Cardiac fibroblast (primary cell): ENCODE measurements around the gene PPP6R1.
"Not testable (repeated sequence)": the region's sequence is repeated elsewhere in the genome, so short reads cannot be mapped to it uniquely, and the experiment has no call there.

Source experiments
- DNase-seq, 2 donors: peaks; one replicate each; pipeline versions ENCODE4 v3.0.0 to v3.0.0-alpha.2; 2010; ENCODE audit warnings: low read depth in 2 of 2
- H3K4me3 ChIP-seq, 2 donors: replicated peaks in 1 of 2; 1 replicate in 1 of 2; 2 replicates in 1 of 2; pipeline ENCODE4 v1.5.1; 2011; ENCODE audit warnings: low read depth in 2 of 2, low read length in 2 of 2, mild to moderate bottlenecking in 2 of 2, moderate library complexity in 1 of 2
- TF ChIP-seq, protein P1 (sequence below): IDR thresholded peaks from one replicate; pipeline ENCODE4 v1.5.1; 2011; ENCODE audit warnings: low read depth, mild to moderate bottlenecking, low read length, inconsistent platforms

PPP6R1 gene

DNA sequence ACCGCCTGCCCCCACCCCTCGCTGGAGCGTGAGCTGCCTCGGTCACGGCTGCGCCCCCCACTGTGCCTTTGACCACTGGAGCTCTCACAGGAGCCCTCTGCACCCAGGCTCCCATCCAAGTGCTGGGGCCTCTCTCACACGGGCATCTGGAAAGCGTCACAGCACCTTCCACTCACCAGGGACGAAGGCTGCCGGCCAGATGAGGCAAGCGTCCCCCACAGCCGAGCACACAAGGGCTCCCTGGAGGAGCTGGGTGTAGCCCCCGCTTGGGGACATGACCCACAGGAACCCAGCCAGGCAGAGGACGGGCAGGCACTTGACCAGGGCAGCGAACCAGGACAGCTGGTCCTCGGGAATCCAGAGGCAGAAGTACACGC lies 30.8 kb downstream of the PPP6R1 start:
- H3K4me3 ChIP-seq: no peak overlapping the region
- DNase-seq: peak in 1 of 2 donors; percentile 18
- TF ChIP-seq, protein P1, sequence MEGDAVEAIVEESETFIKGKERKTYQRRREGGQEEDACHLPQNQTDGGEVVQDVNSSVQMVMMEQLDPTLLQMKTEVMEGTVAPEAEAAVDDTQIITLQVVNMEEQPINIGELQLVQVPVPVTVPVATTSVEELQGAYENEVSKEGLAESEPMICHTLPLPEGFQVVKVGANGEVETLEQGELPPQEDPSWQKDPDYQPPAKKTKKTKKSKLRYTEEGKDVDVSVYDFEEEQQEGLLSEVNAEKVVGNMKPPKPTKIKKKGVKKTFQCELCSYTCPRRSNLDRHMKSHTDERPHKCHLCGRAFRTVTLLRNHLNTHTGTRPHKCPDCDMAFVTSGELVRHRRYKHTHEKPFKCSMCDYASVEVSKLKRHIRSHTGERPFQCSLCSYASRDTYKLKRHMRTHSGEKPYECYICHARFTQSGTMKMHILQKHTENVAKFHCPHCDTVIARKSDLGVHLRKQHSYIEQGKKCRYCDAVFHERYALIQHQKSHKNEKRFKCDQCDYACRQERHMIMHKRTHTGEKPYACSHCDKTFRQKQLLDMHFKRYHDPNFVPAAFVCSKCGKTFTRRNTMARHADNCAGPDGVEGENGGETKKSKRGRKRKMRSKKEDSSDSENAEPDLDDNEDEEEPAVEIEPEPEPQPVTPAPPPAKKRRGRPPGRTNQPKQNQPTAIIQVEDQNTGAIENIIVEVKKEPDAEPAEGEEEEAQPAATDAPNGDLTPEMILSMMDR: no peak

DNA sequence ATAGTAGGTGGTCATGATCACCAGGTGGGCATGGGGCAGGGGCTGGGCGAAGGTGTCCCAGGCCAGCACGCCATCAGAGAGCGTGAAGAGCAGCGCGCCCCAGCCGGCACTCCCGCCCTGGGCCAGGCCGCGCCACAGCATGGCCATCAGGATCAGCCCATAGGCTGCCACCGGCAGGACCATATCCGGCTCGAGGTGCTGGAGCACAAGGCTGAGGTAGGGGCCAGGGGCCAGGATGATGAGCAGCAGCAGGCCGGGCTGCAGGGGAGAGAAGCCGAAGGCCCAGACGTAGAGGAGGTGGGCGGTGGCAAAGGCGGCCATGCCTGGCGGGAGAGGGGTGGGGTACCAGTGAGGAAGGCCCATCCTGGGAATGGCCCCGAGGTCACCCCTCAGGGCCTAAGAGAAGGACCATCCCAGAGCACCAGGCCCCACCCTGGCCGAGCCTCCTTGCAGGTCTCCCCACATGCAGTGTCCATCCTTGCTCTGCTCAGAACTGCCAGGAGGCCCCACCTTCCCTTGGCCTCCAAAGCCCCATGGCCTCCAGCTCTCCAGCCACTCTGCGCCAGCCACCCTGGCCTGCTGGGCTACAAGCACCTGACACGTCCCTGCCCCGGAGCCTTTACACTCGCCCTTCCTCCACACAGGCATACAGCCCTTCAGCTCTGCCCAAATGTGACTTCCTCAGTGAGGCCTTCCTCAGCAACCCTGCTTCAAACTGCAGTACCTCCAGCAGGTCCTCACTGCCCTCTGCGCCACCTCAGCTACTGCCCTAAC lies 31.4 kb downstream of the PPP6R1 start:
- TF ChIP-seq, protein P1: no peak
- no peak overlapping the region for H3K4me3 ChIP-seq
- DNase-seq: no peak

DNA sequence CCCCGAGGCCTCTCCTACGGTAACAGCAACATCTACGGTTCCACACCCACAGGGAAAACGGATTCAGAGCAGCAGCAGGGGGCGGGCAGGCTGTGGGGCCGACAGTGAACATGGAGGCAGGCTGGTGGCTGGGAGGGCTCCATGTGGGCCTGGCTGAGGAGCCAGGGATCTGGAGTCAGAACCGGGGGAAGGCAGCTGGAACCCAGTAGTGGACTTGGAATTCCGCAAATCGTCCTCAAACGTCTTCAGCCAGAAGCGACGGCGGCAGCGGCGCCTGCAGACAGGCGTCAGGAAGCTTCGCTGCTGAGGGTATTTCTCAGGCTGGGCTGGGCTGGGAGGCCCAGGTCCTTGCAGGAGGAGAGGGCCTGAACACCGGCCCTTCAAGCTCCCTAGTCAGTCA lies 32.0 kb downstream of the PPP6R1 start:
- no peak for DNase-seq
- H3K4me3 ChIP-seq: no peak overlapping the region
- TF ChIP-seq, protein P1: no peak

DNA sequence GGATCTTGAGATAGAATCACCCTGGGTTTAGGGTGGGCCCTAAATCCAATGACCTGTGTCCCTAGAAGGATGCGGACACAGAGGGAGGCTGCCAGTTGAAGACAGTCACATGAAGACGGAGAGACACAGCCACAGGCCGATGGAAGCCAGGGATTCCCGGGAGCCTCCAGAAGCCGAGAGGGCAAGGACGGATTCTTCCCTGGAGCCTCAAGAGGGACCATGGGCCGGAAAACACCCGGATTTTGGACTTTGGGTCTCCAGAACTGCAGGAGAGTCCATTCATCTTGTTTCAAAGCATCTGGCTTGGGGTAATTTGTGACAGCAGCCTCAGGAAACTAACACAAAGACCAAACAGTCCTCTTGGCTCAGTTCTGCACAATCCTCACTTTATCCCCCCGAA lies 32.5 kb downstream of the PPP6R1 start:
- DNase-seq: no peak

DNA sequence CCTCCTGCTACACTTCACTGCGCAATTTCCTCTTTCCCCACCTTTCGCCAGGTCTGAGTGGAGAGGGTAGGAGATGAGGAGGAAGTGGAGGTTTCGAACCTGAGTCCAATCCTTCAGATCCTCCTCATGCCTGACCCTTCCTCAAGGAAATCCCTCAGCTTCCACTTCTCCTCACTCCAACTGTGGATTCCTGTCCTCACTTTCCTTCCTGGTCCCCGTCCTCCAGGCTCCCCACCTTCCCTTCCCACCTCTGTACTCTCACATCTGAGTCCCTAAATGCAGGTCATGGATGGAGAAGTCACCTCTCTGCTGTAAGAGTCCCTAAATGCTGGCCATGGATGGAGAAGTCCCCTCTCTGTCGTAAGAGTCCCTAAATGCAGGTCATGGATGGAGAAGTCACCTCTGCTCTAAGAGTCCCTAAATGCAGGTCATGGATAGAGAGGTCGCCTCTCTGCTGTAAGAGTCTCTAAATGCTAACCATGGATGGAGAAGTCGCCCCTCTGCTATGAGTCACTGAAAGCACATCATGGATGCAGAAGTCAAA lies 33.3 kb downstream of the PPP6R1 start:
- DNase-seq: no peak
- TF ChIP-seq, protein P1: no peak
- no peak overlapping the region for H3K4me3 ChIP-seq

More for the DNA sequence above, 32.5 kb downstream of the PPP6R1 start:
- H3K4me3 ChIP-seq: no peak overlapping the region
- TF ChIP-seq, protein P1: no peak

DNA sequence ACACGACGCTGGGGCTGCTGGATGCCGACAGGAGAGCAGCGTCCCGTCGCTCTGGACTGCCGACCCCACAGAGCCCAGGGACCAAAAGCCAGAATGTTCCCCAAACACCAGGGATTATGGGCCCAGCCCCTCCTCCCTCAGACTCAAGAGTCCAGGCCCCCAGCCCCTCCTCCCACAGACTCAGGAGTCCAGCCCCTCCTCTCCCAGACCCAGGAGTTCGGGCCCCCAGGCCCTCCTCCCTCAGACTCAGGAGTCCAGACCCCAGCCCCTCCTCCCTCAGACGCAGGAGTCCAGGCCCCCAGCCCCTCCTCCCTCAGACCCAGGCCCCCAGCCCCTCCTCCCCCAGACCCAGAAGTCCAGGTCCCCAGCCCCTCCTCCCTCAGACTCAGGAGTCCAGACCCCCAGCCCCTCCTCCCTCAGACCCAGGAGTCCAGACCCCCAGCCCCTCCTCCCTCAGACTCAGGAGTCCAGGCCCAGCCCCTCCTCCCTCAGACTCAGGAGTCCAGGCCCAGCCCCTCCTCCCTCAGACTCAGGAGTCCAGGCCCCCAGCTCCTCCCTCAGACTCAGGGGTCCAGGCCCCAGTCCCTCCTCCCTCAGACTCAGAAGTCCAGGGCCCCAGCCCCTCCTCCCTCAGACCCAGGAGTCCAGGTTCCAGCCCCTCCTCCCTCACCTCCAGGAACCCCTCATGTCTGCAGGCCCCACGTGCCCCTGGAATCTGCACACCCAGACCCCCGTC lies 34.0 kb downstream of the PPP6R1 start:
- not testable (repeated sequence) for H3K4me3 ChIP-seq, DNase-seq

DNA sequence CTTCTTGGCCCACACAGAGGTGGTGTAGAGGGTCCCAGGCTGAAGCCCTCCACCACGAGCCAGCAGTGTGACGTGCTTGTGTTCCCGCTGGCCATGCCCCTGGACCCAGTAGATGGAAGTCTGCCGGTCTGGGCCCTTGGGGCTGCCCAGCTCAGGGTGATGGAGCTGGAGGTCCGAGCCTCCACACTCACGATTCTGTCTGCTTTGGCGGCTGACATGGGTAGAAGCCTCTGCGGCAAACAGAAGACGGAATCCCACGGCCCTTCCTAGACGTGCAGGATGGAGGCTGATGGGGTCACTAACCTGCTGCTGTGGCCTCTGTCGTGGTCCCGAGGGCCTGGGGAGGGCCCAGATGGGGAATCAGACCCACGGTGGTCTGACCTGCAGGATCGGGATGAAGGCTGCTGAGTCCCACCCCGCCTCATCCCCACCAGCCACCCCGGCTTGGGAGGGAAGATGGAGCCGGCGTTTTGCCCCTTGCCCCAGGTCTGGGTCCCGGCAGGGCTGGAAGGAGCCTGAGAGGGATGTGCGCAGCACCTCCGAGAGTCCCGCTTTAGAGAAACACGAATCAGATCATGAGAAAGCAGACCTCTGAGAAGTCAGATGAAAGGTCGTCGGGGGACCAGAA lies 34.7 kb downstream of the PPP6R1 start:
- DNase-seq: no peak
- H3K4me3 ChIP-seq: no peak overlapping the region
- TF ChIP-seq, protein P1: no peak
